ENCODE measurements around the gene MNT.
A peak's percentile ranks its signal among the peaks of the same experiment; 100 is the strongest.

MNT gene

GRCh38 chr17:2406271-2406902 is 5.5 kb upstream of the MNT start:
- DNase-seq = peak in 1 of 2 donors; percentile 63
- Histone ChIP-seq H3K27me3 (no peaks in the 10 kb centered on the region), H3K36me3 (no peaks in the 10 kb centered on the region), H3K9me3 (no peaks in the 10 kb centered on the region), H3K4me3 (peak overlapping the region; percentile 2 to 5), H3K4me1 (peaks cover 0 to 59% (median 43%) of the 10 kb centered on the region in 4 donors), H3K27ac (peak overlapping the region; percentile 91)
- intact Hi-C loops (cut with DNase I; ENCODE audit: low total_unique reads) = no loop called here
- no peak for TF ChIP-seq CTCF (IDR thresholded peaks at IDR 0.05)

- Histone ChIP-seq H3K27me3 (no peaks in the 10 kb centered on the region), H3K27ac (peak overlapping the region; percentile 33 to 91), H3K9me3 (no peaks in the 10 kb centered on the region), H3K4me1 (peaks cover 0 to 59% (median 43%) of the 10 kb centered on the region in 4 donors), H3K36me3 (no peaks in the 10 kb centered on the region), H3K4me3 (no peak overlapping the region)
- intact Hi-C loops (cut with DNase I; ENCODE audit: low total_unique reads) = no loop called here
- no peak for TF ChIP-seq CTCF (IDR thresholded peaks at IDR 0.05)
- DNase-seq = no peak
These were observed 4.5 kb upstream of the MNT start for GRCh38 chr17:2405247-2405926.

GRCh38 chr17:2403044-2403443 is 2.2 kb upstream of the MNT start:
- TF ChIP-seq CTCF (IDR thresholded peaks at IDR 0.05) = no peak
- H3K9me3 ChIP-seq = no peaks in the 10 kb centered on the region
- H3K36me3 ChIP-seq = no peaks in the 10 kb centered on the region
- peak overlapping the region; percentile 91 to 100 for H3K27ac ChIP-seq
- intact Hi-C loops (cut with DNase I; ENCODE audit: low total_unique reads) = no loop called here
- peak overlapping the region; percentile 65 to 88 for H3K4me3 ChIP-seq
- no peaks in the 10 kb centered on the region for H3K27me3 ChIP-seq
- DNase-seq = no peak
- peaks cover 0 to 66% (median 53%) of the 10 kb centered on the region in 4 donors for H3K4me1 ChIP-seq

- Histone ChIP-seq H3K27ac (peak overlapping the region; percentile 91 to 100), H3K27me3 (no peaks in the 10 kb centered on the region), H3K9me3 (no peaks in the 10 kb centered on the region), H3K36me3 (no peaks in the 10 kb centered on the region), H3K4me3 (peak overlapping the region; percentile 65 to 88), H3K4me1 (peaks cover 0 to 67% (median 54%) of the 10 kb centered on the region in 4 donors)
- intact Hi-C loops (cut with DNase I; ENCODE audit: low total_unique reads) = no loop called here
- no peak for TF ChIP-seq CTCF (IDR thresholded peaks at IDR 0.05)
- DNase-seq = peak in 1 of 2 donors; percentile 75
These were observed 1.7 kb upstream of the MNT start for GRCh38 chr17:2402544-2402943.

- Histone ChIP-seq H3K36me3 (no peaks in the 10 kb centered on the region), H3K27ac (peak overlapping the region; percentile 91 to 100), H3K4me1 (peaks cover 7 to 64% (median 53%) of the 10 kb centered on the region in 4 donors), H3K9me3 (no peaks in the 10 kb centered on the region), H3K4me3 (peak overlapping the region; percentile 65 to 88), H3K27me3 (no peaks in the 10 kb centered on the region)
- intact Hi-C loops (cut with DNase I; ENCODE audit: low total_unique reads) = no loop called here
- peak; percentile 100 for DNase-seq
- TF ChIP-seq CTCF (IDR thresholded peaks at IDR 0.05) = peak in 1 of 2 experiments; percentile 29
These were observed 764 bp upstream of the MNT start for GRCh38 chr17:2401426-2402221.

Data from tibial artery (tissue), 4 donors.